Stimulated activated CD8-positive, alpha-beta memory T cell treated with anti-CD3 and anti-CD28 coated beads, Interleukin-4, amount 100 ng/mL, for 48 hours (primary cell): ENCODE data around the gene SBF2.

Experiments
- DNase-seq: peaks from one replicate; pipeline ENCODE4 v3.0.0-alpha.2; 2020

SBF2 gene

GRCh38 chr11:9838961-9839360, 455.1 kb downstream of the SBF2 start:
- no peak for DNase-seq

- no peak for DNase-seq
Measured at GRCh38 chr11:9838229-9838628, 455.8 kb downstream of the SBF2 start.

GRCh38 chr11:9834291-9834690, 459.7 kb downstream of the SBF2 start:
- no peak for DNase-seq

GRCh38 chr11:9831122-9831521, 462.9 kb downstream of the SBF2 start:
- no peak for DNase-seq

GRCh38 chr11:9827708-9828107, 466.3 kb downstream of the SBF2 start:
- DNase-seq: no peak

- no peak for DNase-seq
Measured at GRCh38 chr11:9826390-9826789, 467.6 kb downstream of the SBF2 start.

GRCh38 chr11:9825895-9826294, 468.1 kb downstream of the SBF2 start:
- no peak for DNase-seq

GRCh38 chr11:9825315-9825714, 468.7 kb downstream of the SBF2 start:
- DNase-seq: no peak

- no peak for DNase-seq
Measured at GRCh38 chr11:9823887-9824385, 470.1 kb downstream of the SBF2 start.

GRCh38 chr11:9823439-9823838, 470.6 kb downstream of the SBF2 start:
- DNase-seq: no peak

GRCh38 chr11:9821008-9821752, 472.8 kb downstream of the SBF2 start:
- DNase-seq: no peak

GRCh38 chr11:9820260-9820659, 473.8 kb downstream of the SBF2 start:
- no peak for DNase-seq

- no peak for DNase-seq
Measured at GRCh38 chr11:9817191-9817590, 476.8 kb downstream of the SBF2 start.

GRCh38 chr11:9815486-9816136, 478.4 kb downstream of the SBF2 start:
- DNase-seq: no peak

- no peak for DNase-seq
Measured at GRCh38 chr11:9814108-9814507, 479.9 kb downstream of the SBF2 start.

- no peak for DNase-seq
Measured at GRCh38 chr11:9808943-9809342, 485.1 kb downstream of the SBF2 start.

GRCh38 chr11:9806946-9807687, 486.9 kb downstream of the SBF2 start:
- no peak for DNase-seq

GRCh38 chr11:9804419-9804902, 489.6 kb downstream of the SBF2 start:
- no peak for DNase-seq

GRCh38 chr11:9803685-9804418, 490.2 kb downstream of the SBF2 start:
- no peak for DNase-seq

- DNase-seq: no peak
Measured at GRCh38 chr11:9802291-9802861, 491.6 kb downstream of the SBF2 start.

GRCh38 chr11:9799886-9800285, 494.1 kb downstream of the SBF2 start:
- no peak for DNase-seq

- DNase-seq: no peak
Measured at GRCh38 chr11:9797300-9797699, 496.7 kb downstream of the SBF2 start.

- DNase-seq: no peak
Measured at GRCh38 chr11:9796854-9797253, 497.2 kb downstream of the SBF2 start.
